ENCODE results near the gene PPP2R2C. TPM values are rescaled to one million over a fixed set of nuclear protein-coding genes. Genes with fewer than 3 reads are reported as not detected.

The PPP2R2C gene
- total RNA-seq, 4 donors from 2014 or later: 0.47 to 4.6 (median 1.0) TPM

DNA sequence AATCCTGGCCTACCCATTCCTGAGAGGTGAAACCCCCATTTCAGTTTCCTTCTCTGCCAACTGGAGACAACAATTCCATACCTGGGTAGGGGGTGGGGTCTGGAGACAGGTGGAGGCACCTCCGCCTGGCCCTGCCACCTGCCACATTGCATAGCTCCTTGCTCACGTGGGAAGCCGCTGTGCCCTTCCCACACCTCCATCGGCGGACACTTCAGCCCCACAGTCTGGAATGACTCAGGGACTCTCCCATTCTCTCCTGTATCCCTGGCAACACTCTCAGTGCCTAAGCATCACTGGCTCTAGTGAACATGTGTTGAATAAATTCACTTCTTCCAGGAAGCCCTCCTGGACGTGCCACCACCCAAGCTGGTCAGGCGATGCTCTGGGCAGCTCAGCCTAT lies 21.7 kb downstream of the PPP2R2C start:
- 72 to 92% methylated on average over 3 to 5 of the region's 7 CpGs for WGBS, 2 donors (ENCODE audit: low coverage in 1 of 2)
- no peaks in the 10 kb centered on the region for H3K36me3 ChIP-seq
- TF ChIP-seq EP300 (IDR thresholded peaks at IDR 0.05) (no peak), POLR2A (IDR thresholded peaks at IDR 0.05) (no peak), POLR2AphosphoS5 (IDR thresholded peaks at IDR 0.05) (no peak)
- TF ChIP-seq, protein P1, sequence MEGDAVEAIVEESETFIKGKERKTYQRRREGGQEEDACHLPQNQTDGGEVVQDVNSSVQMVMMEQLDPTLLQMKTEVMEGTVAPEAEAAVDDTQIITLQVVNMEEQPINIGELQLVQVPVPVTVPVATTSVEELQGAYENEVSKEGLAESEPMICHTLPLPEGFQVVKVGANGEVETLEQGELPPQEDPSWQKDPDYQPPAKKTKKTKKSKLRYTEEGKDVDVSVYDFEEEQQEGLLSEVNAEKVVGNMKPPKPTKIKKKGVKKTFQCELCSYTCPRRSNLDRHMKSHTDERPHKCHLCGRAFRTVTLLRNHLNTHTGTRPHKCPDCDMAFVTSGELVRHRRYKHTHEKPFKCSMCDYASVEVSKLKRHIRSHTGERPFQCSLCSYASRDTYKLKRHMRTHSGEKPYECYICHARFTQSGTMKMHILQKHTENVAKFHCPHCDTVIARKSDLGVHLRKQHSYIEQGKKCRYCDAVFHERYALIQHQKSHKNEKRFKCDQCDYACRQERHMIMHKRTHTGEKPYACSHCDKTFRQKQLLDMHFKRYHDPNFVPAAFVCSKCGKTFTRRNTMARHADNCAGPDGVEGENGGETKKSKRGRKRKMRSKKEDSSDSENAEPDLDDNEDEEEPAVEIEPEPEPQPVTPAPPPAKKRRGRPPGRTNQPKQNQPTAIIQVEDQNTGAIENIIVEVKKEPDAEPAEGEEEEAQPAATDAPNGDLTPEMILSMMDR (IDR thresholded peaks at IDR 0.05): no peak
- peaks cover 0 to 12% (median 0%) of the 10 kb centered on the region in 3 donors for H3K4me1 ChIP-seq
- ATAC-seq: no peak
- peaks cover 85% of the 10 kb centered on the region for H3K27me3 ChIP-seq
- no peak overlapping the region for H3K27ac ChIP-seq
- no peaks in the 10 kb centered on the region for H3K9me3 ChIP-seq
- H3K4me3 ChIP-seq: no peak overlapping the region

DNA sequence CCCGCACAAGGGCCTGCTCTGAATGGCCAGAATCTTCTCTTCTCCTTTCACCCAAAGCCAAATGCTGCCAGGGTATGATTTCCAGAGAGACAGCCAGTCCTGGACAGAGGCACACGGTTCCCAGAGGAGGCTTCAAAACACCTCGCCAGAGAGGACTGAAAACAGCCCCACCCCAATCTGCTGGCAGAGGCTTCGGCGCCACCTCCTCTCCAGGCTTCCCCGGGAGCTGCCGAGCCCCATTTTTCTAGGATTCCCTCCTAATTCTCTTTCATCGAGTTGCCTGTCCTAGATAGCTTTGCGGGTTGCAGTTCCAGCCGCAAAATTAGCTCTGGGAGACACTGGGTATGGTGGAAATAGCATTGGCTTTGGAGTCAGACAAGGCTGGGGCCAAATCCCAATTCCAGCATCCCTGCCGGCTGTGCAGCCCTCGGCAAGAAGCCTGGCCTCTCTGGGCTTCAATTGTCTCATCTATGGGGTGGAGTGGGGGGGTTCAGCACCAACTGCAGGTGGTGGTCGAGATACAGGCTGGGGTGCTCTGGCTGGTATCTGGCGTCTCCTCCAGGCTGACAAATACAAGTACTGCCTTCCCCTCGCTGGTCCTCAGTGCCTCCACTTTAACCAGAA lies 22.6 kb downstream of the PPP2R2C start:
- Histone ChIP-seq H3K27me3 (peaks cover 86% of the 10 kb centered on the region), H3K4me1 (peaks cover 0 to 12% (median 0%) of the 10 kb centered on the region in 3 donors), H3K9me3 (no peaks in the 10 kb centered on the region), H3K4me3 (no peak overlapping the region), H3K36me3 (no peaks in the 10 kb centered on the region), H3K27ac (no peak overlapping the region)
- TF ChIP-seq EP300 (IDR thresholded peaks at IDR 0.05) (no peak), POLR2A (IDR thresholded peaks at IDR 0.05) (no peak), POLR2AphosphoS5 (IDR thresholded peaks at IDR 0.05) (no peak)
- TF ChIP-seq, protein P1 (IDR thresholded peaks at IDR 0.05): no peak
- 65% methylated on average over 11 of the region's 15 CpGs; no CpG with 5 or more reads in 1 of the 2 donors for WGBS, 2 donors (ENCODE audit: low coverage in 1 of 2)
- no peak for ATAC-seq

DNA sequence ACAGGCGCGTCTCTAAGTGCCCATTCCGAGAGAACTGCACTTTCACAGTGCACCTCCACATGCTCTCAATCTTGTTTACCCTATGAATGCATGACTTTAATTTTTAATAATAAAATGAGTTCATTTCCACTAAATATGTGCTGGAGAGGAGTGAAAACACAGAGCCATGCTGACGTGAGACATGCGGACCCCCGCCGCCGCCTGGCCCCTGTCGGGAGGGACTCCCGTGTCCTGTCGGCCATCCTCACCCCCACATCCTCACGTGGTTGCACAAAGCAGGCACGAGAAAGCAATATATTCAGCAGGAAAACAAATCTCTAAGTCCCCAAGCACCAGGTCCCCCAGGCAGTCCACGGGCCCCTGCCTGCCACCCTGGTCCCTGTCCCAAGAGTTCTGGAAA lies 23.1 kb downstream of the PPP2R2C start:
- no peak for TF ChIP-seq POLR2AphosphoS5 (IDR thresholded peaks at IDR 0.05)
- Histone ChIP-seq H3K4me1 (peaks cover 0 to 12% (median 0%) of the 10 kb centered on the region in 3 donors), H3K27ac (no peak overlapping the region), H3K9me3 (no peaks in the 10 kb centered on the region), H3K27me3 (peaks cover 87% of the 10 kb centered on the region), H3K36me3 (no peaks in the 10 kb centered on the region), H3K4me3 (no peak overlapping the region)
- ATAC-seq: no peak
- 65 to 77% methylated on average over 9 to 11 of the region's 14 CpGs for WGBS, 2 donors (ENCODE audit: low coverage in 1 of 2)

DNA sequence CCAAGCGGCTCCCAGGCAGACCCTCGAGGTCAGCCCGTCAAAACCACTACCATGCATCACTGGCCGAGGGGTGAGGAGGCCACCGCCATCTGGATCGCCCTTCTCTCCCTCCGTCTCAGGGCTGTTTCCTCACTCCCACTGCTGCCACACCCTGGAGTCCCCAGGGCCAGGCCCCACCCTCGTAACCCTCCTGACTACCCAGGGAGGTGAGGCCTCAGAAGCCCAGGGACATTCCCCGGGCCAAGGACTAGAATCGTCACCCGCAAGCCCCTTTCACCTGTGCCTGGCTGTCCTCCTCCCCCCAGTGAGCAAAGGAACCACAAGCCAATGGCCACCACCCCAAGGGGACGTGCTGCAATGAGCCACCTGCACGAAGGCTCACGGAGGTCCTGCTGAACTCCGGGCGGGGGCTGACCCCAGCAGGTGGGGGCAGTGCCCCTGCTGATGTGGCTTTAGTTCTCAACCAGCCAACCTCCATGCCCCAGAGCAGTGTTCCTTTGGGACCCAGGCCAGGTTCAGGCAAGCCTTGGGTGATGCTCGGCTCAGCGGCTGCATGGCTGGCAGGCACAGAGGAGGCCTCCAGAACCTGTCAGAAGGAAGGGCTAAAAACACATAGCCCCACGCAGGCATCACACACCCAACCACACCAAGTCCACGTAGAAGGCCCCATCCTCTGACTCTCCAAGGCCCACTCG lies 23.8 kb downstream of the PPP2R2C start:
- WGBS, 2 donors (ENCODE audit: low coverage in 1 of 2): 0% methylated on average over 1 of the region's 21 CpGs; no CpG with 5 or more reads in 1 of the 2 donors
- TF ChIP-seq EP300 (IDR thresholded peaks at IDR 0.05) (no peak), POLR2A (IDR thresholded peaks at IDR 0.05) (no peak), POLR2AphosphoS5 (IDR thresholded peaks at IDR 0.05) (no peak)
- TF ChIP-seq, protein P1 (IDR thresholded peaks at IDR 0.05): no peak
- peaks cover 87% of the 10 kb centered on the region for H3K27me3 ChIP-seq
- H3K27ac ChIP-seq: no peak overlapping the region
- H3K36me3 ChIP-seq: no peaks in the 10 kb centered on the region
- H3K4me3 ChIP-seq: no peak overlapping the region
- H3K9me3 ChIP-seq: no peaks in the 10 kb centered on the region
- peaks cover 0 to 12% (median 0%) of the 10 kb centered on the region in 3 donors for H3K4me1 ChIP-seq
- no peak for ATAC-seq

DNA sequence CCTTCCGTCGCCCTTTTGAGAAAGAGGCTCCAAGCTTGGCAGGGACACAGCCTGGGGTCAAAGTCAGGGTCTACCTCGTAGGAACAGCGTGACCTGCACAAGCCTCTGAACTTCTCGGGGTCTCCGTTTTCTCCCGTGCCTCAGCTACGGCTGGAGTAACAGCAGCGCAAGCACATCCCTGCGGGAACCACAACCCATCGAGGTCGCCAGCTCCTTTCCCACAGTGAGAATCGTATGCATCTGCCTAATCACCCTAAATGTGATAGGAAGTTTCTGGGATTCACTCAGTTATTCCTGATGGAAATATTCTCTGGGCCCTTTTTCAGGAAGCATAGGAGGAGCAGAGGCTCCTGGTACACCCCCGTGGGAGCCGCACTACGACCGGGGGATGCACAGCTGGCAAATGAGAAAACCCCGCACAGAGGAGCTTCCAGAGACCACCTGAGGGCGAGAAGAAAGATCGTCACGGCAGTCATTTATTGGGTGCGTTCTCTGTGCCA lies 24.7 kb downstream of the PPP2R2C start:
- Histone ChIP-seq H3K27me3 (peaks cover 87% of the 10 kb centered on the region), H3K4me1 (peaks cover 0 to 12% (median 0%) of the 10 kb centered on the region in 3 donors), H3K4me3 (no peak overlapping the region), H3K9me3 (no peaks in the 10 kb centered on the region), H3K27ac (no peak overlapping the region), H3K36me3 (no peaks in the 10 kb centered on the region)
- TF ChIP-seq, protein P1 (IDR thresholded peaks at IDR 0.05): no peak
- TF ChIP-seq EP300 (IDR thresholded peaks at IDR 0.05): no peak
- TF ChIP-seq POLR2AphosphoS5 (IDR thresholded peaks at IDR 0.05): no peak
- TF ChIP-seq POLR2A (IDR thresholded peaks at IDR 0.05): no peak
- 57 to 70% methylated on average over 3 to 12 of the region's 22 CpGs for WGBS, 2 donors (ENCODE audit: low coverage in 1 of 2)
- ATAC-seq: no peak
